ENCODE results near the gene CCDC102B. TPM values are rescaled to one million over a fixed set of nuclear protein-coding genes. Genes with fewer than 3 reads are reported as not detected.

Gene CCDC102B
- 7.6 and 16.9 TPM in 2 replicates for total RNA-seq (ENCODE audit: low replicate concordance)

DNA sequence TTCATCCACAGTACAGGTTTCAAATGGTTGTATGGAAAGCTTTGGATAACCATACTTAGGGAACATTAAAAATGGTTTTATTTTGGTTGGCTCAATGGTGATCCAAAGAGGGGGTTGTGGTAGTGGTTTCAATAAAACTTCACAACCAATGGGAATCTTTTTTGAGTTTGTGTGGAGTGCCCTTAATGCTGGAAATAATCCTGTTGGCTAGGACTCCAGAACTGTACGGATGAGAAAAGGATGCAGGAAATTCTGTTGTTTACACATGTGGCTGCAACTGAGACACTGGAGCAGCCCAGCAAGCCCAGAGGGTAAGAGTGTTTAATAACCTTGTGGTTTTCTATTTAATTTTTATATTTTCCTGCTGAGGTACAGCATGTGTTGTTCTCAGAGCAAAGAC lies at the start of gene CCDC102B:
Gene CCDC102B, plus strand, starts transcription at position 210 of the 400 bp plus-strand sequence. CDS start 38,684 bp downstream, outside the sequence.

Other genes starting within 250 kb of the CCDC102B start
- 61.6 and 63.5 TPM in 2 replicates for gene TMX3, start 83.0 kb upstream of the CCDC102B start, total RNA-seq (ENCODE audit: low replicate concordance)